C4-2B (cell line): ENCODE data around the gene TCERG1L.

Experiments
- ZFX ChIP-seq: fragments of 450-650 bp; IDR thresholded peaks from 2 replicates; pipeline ENCODE4 v1.6.1; 2017
- TF ChIP-seq, protein P1 (sequence below): fragments of 450-650 bp; conservative IDR thresholded peaks from 2 replicates; pipeline ENCODE4 v1.5.1; 2017; ENCODE audit warnings: mild to moderate bottlenecking

DNA sequence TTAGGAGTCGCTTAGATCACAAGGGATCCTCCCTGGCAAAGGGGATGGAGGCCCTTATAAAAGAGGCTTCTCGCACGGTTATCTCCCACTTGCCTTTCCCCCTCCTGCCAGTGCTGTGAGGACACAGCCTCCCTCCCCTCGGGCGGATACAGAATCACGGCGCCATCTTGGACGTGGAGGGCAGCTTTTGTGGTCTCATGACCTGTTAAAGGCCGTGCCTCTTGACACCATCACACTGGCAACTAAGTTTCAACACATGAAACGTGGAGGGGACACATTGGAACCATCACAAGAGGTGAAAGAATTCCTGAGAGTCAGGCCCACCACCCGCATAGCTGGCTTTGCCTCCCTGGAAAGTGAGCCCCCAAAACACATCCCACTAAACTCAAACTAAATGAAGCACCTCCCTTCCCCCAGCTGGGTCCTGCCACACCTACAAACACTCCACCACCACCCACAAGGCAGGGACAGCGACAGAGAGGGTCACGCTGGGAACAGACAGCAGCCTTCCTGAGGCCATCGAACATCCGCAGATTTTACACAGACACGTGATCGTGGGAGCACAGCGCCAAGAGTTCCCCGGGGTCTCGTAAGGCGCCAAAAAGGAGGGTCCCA, 110.6 kb downstream of the TCERG1L start:
- TF ChIP-seq, protein P1, sequence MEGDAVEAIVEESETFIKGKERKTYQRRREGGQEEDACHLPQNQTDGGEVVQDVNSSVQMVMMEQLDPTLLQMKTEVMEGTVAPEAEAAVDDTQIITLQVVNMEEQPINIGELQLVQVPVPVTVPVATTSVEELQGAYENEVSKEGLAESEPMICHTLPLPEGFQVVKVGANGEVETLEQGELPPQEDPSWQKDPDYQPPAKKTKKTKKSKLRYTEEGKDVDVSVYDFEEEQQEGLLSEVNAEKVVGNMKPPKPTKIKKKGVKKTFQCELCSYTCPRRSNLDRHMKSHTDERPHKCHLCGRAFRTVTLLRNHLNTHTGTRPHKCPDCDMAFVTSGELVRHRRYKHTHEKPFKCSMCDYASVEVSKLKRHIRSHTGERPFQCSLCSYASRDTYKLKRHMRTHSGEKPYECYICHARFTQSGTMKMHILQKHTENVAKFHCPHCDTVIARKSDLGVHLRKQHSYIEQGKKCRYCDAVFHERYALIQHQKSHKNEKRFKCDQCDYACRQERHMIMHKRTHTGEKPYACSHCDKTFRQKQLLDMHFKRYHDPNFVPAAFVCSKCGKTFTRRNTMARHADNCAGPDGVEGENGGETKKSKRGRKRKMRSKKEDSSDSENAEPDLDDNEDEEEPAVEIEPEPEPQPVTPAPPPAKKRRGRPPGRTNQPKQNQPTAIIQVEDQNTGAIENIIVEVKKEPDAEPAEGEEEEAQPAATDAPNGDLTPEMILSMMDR = no peak
- TF ChIP-seq ZFX = no peak
